GM18505 (cell line): ENCODE data around the gene NEDD4L.

Experiments
- ATAC-seq: cut with Tn5 transposase; IDR thresholded peaks from one replicate; pipeline ENCODE4 v1.9.1; 2021; ENCODE audit not compliant: unreplicated experiment
- POLR2A ChIP-seq: IDR thresholded peaks from 4 replicates; pipeline ENCODE4 v1.6.1; 2011; ENCODE audit warnings: borderline replicate concordance; ENCODE audit not compliant: insufficient read depth, insufficient read length; ENCODE audit errors: extremely low read depth

The NEDD4L gene

GRCh38 chr18:58020567-58021107 is 23.4 kb upstream of the NEDD4L start:
- no peak for TF ChIP-seq POLR2A
- ATAC-seq: no peak

- no peak for ATAC-seq
- TF ChIP-seq POLR2A: no peak
Observed at GRCh38 chr18:58021504-58021903, 22.5 kb upstream of the NEDD4L start.

GRCh38 chr18:58023108-58023507 is 20.9 kb upstream of the NEDD4L start:
- no peak for ATAC-seq
- TF ChIP-seq POLR2A: no peak

- no peak for TF ChIP-seq POLR2A
- no peak for ATAC-seq
Observed at GRCh38 chr18:58024139-58024538, 19.9 kb upstream of the NEDD4L start.

GRCh38 chr18:58025205-58025604 is 18.8 kb upstream of the NEDD4L start:
- no peak for TF ChIP-seq POLR2A
- ATAC-seq: no peak

GRCh38 chr18:58025733-58026132 is 18.3 kb upstream of the NEDD4L start:
- TF ChIP-seq POLR2A: no peak
- no peak for ATAC-seq

GRCh38 chr18:58026395-58026794 is 17.6 kb upstream of the NEDD4L start:
- ATAC-seq: no peak
- TF ChIP-seq POLR2A: no peak

- no peak for ATAC-seq
- no peak for TF ChIP-seq POLR2A
Observed at GRCh38 chr18:58026857-58027256, 17.2 kb upstream of the NEDD4L start.

GRCh38 chr18:58027341-58027740 is 16.7 kb upstream of the NEDD4L start:
- no peak for TF ChIP-seq POLR2A

GRCh38 chr18:58028109-58028784 is 15.8 kb upstream of the NEDD4L start:
- no peak for ATAC-seq
- TF ChIP-seq POLR2A: no peak

More at GRCh38 chr18:58027341-58027740, 16.7 kb upstream of the NEDD4L start:
- no peak for ATAC-seq

GRCh38 chr18:58032233-58032632 is 11.8 kb upstream of the NEDD4L start:
- ATAC-seq: no peak
- TF ChIP-seq POLR2A: no peak

- ATAC-seq: no peak
- TF ChIP-seq POLR2A: no peak
Observed at GRCh38 chr18:58033216-58033615, 10.8 kb upstream of the NEDD4L start.

GRCh38 chr18:58034370-58034769 is 9.7 kb upstream of the NEDD4L start:
- no peak for TF ChIP-seq POLR2A
- ATAC-seq: no peak

GRCh38 chr18:58037163-58037562 is 6.9 kb upstream of the NEDD4L start:
- TF ChIP-seq POLR2A: no peak
- no peak for ATAC-seq
